ENCODE measurements around the gene CHD6. TPM values are rescaled to one million over a fixed set of nuclear protein-coding genes. Genes with fewer than 3 reads are reported as not detected.

The CHD6 gene
- total and polyA plus RNA-seq, 2 experiments from 2014 or later, result 41.0 to 158 TPM

GRCh38 chr20:41639630-41640029 is 21.5 kb upstream of the CHD6 start (continued):
- no peak for TF ChIP-seq ZNF462 (CRISPR knock-in tag; IDR thresholded peaks at IDR 0.05)

- Mint-ChIP-seq H3K9me3 (no peaks in the 10 kb centered on the region), H3K36me3 (ENCODE audit: low read depth) (no peaks in the 10 kb centered on the region), H3K4me1 (peaks cover 4% of the 10 kb centered on the region), H3K27me3 (ENCODE audit: insufficient read depth, low read depth, poor library complexity) (peaks cover 2% of the 10 kb centered on the region), H3K27ac (no peak overlapping the region), H3K4me3 (no peak overlapping the region)
- Histone ChIP-seq H3K79me2 (replicated peaks; ENCODE audit: insufficient read depth) (no peaks in the 10 kb centered on the region), H3K27me3 (ENCODE audit: insufficient read depth) (no peaks in the 10 kb centered on the region), H3K36me3 (ENCODE audit: insufficient read depth) (no peaks in the 10 kb centered on the region), H2AFZ (peak overlapping the region; percentile 68; the same call in 1 of the 2 replicates), H3K4me1 (ENCODE audit: insufficient read depth) (peaks cover 9% of the 10 kb centered on the region; the same call in 1 of the 2 replicates), H3K27ac (ENCODE audit: low read depth) (no peak overlapping the region), H3F3A (replicated peaks; ENCODE audit: low read depth) (no peaks in the 10 kb centered on the region), H4K20me1 (replicated peaks; ENCODE audit: insufficient read depth) (no peaks in the 10 kb centered on the region), H3K4me3 (no peak overlapping the region), H3K9me2 (ENCODE audit: insufficient read depth) (peaks cover under 1% of the 10 kb centered on the region; the same call in 1 of the 2 replicates), H3K4me2 (no peak overlapping the region)
- DNase-seq (ENCODE audit: low spot score) (no peak), ATAC-seq (no peak)
- TF ChIP-seq ZNF462 (CRISPR knock-in tag; IDR thresholded peaks at IDR 0.05), result no peak
- TF ChIP-seq ETS1 (IDR thresholded peaks at IDR 0.05), result no peak
- TF ChIP-seq STAT1 (IDR thresholded peaks at IDR 0.05; ENCODE audit: unreplicated experiment), result no peak
- no peak for TF ChIP-seq CREB1 (CRISPR knock-in tag; IDR thresholded peaks at IDR 0.05; ENCODE audit: low read depth)
- no peak for TF ChIP-seq JUNB (IDR thresholded peaks at IDR 0.05; ENCODE audit: unreplicated experiment)
- no peak for TF ChIP-seq NANOG (IDR thresholded peaks at IDR 0.05; ENCODE audit: borderline replicate concordance)
Measured at GRCh38 chr20:41638456-41638855, 20.3 kb upstream of the CHD6 start.
